Type B pancreatic cell (in vitro differentiated cells): ENCODE measurements around the gene LPIN1. TPM values are rescaled to one million over a fixed set of nuclear protein-coding genes. Genes with fewer than 3 reads are reported as not detected.

ENCODE experiments used
- DNase-seq: peaks from one replicate; pipeline ENCODE4 v3.0.0; 2021; ENCODE audit warnings: mixed read lengths; ENCODE audit not compliant: unreplicated experiment; ENCODE audit errors: extremely low spot score
- H3K27ac Mint-ChIP-seq: 2 replicates; pipeline ENCODE4 v1.8.0; 2021; ENCODE audit warnings: mild to moderate bottlenecking, mixed read lengths
- H3K27me3 Mint-ChIP-seq: 2 replicates; pipeline ENCODE4 v1.8.0; 2021; ENCODE audit warnings: mixed read lengths
- H3K36me3 Mint-ChIP-seq: 2 replicates; pipeline ENCODE4 v1.8.0; 2021; ENCODE audit warnings: mixed read lengths
- H3K4me1 Mint-ChIP-seq: one replicate; pipeline ENCODE4 v1.8.0; 2021; ENCODE audit warnings: mixed read lengths; ENCODE audit not compliant: unreplicated experiment
- H3K4me3 Mint-ChIP-seq: 2 replicates; pipeline ENCODE4 v1.8.0; 2021; ENCODE audit warnings: mild to moderate bottlenecking, mixed read lengths
- H3K9me3 Mint-ChIP-seq: 2 replicates; pipeline ENCODE4 v1.8.0; 2021; ENCODE audit warnings: mixed read lengths
- total RNA-seq: library from RNA; stranded (reverse); gene quantifications from 2 replicates; pipeline ENCODE4 v1.2.1, GENCODE V29; 2021; ENCODE audit warnings: low replicate concordance
- TF ChIP-seq, protein P1 (sequence below): fragments of 200-600 bp; sonication (generic); conservative IDR thresholded peaks from 2 replicates; pipeline ENCODE4 v1.5.0; 2021; ENCODE audit warnings: antibody characterized with exemption, mild to moderate bottlenecking

The LPIN1 gene
- total RNA-seq, 1 donor from 2014 or later: 26.8 TPM

DNA sequence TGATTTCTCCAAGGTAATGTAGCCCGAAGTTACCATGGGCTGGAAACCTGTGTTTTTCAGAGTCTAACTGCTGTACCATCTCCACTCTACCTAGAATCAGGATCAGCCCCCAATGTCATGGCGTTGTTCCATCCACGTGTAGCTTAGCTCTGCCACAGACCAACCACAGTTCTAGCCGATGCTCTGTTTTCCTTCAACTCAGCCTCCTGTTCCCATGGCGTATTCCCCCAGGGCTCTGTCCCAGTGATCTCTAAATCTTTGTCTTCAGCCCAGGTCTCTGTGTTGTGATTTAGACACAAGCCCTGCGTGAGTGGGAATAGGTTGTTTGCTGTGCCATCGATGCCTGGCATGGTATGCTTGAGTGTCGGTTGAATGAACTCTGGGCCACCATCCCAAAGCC is 53.4 kb downstream of the LPIN1 start:
- no peak for DNase-seq
- Mint-ChIP-seq H3K4me3 (no peak overlapping the region), H3K4me1 (peaks cover 5% of the 10 kb centered on the region), H3K27ac (no peak overlapping the region), H3K36me3 (peaks cover 59% of the 10 kb centered on the region), H3K9me3 (no peaks in the 10 kb centered on the region), H3K27me3 (no peaks in the 10 kb centered on the region)
- TF ChIP-seq, protein P1, sequence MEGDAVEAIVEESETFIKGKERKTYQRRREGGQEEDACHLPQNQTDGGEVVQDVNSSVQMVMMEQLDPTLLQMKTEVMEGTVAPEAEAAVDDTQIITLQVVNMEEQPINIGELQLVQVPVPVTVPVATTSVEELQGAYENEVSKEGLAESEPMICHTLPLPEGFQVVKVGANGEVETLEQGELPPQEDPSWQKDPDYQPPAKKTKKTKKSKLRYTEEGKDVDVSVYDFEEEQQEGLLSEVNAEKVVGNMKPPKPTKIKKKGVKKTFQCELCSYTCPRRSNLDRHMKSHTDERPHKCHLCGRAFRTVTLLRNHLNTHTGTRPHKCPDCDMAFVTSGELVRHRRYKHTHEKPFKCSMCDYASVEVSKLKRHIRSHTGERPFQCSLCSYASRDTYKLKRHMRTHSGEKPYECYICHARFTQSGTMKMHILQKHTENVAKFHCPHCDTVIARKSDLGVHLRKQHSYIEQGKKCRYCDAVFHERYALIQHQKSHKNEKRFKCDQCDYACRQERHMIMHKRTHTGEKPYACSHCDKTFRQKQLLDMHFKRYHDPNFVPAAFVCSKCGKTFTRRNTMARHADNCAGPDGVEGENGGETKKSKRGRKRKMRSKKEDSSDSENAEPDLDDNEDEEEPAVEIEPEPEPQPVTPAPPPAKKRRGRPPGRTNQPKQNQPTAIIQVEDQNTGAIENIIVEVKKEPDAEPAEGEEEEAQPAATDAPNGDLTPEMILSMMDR: no peak

DNA sequence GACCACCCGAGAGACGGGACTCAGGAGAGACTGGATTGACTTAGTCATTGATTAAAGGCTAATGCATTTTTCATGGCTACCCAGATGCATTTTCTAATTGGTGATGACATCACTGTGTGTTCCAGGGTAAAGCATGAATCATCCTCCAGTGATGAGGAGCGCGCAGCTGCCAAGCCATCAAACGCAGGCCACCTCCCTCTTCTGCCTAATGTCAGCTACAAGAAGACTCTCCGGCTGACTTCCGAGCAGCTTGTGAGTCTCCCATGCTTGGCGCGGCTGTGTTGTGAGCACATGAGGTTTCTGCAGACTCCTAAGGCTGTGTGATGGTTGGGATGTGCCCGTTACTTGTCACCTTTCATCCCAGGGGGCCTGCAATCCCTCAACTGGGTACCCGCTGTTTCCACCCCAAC is 56.4 kb downstream of the LPIN1 start:
- DNase-seq: peak; percentile 37
- Mint-ChIP-seq H3K27ac (no peak overlapping the region), H3K36me3 (peaks cover 57% of the 10 kb centered on the region), H3K4me1 (peaks cover 5% of the 10 kb centered on the region), H3K4me3 (no peak overlapping the region), H3K27me3 (no peaks in the 10 kb centered on the region), H3K9me3 (no peaks in the 10 kb centered on the region)
- TF ChIP-seq, protein P1: no peak

DNA sequence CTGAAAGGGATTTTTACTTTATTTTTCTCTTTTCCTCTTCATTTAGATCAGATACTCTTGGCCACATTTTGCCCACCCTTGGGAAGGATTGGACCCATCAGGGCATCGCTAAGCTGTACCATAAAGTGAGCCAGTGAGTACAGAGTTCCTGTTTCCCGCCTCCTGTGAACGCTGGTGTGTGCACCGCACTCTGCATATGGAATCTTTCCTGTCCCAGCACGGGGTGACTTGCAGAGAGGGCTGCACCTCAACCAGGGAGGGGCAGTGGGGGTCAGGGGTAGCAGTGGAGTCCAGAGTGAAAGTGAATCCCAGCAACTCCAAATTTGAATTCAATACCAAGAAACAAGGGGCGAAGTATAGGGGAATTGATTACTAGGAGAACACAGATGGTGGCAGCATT is 58.6 kb downstream of the LPIN1 start:
- H3K9me3 Mint-ChIP-seq: no peaks in the 10 kb centered on the region
- peaks cover 51% of the 10 kb centered on the region for H3K36me3 Mint-ChIP-seq
- H3K27ac Mint-ChIP-seq: no peak overlapping the region
- TF ChIP-seq, protein P1: no peak
- H3K4me3 Mint-ChIP-seq: no peak overlapping the region
- peak; percentile 31 for DNase-seq
- H3K27me3 Mint-ChIP-seq: no peaks in the 10 kb centered on the region
- no peaks in the 10 kb centered on the region for H3K4me1 Mint-ChIP-seq

DNA sequence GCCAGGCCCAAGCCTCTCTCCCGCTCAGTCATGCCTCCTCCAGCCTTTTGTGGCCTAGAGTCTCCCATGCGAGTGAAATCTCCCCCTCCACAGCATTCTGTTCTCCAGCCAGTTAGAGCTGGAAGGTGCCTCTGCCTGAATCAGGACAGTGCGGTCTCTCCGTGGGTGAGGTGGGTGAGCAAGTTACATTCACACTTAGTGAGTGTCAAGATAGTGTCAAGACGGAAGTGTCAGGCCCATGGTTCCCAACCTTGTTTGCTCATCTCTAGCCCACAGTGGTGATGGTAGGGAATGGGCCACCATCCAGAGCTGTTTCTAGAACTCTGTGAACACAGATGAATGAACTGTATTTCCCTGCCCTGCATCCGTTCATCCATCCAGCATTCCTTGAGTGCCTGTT is 59.5 kb downstream of the LPIN1 start:
- no peak overlapping the region for H3K27ac Mint-ChIP-seq
- no peaks in the 10 kb centered on the region for H3K4me1 Mint-ChIP-seq
- TF ChIP-seq, protein P1: no peak
- peak; percentile 42 for DNase-seq
- H3K27me3 Mint-ChIP-seq: no peaks in the 10 kb centered on the region
- H3K36me3 Mint-ChIP-seq: peaks cover 46% of the 10 kb centered on the region
- H3K9me3 Mint-ChIP-seq: no peaks in the 10 kb centered on the region
- no peak overlapping the region for H3K4me3 Mint-ChIP-seq

DNA sequence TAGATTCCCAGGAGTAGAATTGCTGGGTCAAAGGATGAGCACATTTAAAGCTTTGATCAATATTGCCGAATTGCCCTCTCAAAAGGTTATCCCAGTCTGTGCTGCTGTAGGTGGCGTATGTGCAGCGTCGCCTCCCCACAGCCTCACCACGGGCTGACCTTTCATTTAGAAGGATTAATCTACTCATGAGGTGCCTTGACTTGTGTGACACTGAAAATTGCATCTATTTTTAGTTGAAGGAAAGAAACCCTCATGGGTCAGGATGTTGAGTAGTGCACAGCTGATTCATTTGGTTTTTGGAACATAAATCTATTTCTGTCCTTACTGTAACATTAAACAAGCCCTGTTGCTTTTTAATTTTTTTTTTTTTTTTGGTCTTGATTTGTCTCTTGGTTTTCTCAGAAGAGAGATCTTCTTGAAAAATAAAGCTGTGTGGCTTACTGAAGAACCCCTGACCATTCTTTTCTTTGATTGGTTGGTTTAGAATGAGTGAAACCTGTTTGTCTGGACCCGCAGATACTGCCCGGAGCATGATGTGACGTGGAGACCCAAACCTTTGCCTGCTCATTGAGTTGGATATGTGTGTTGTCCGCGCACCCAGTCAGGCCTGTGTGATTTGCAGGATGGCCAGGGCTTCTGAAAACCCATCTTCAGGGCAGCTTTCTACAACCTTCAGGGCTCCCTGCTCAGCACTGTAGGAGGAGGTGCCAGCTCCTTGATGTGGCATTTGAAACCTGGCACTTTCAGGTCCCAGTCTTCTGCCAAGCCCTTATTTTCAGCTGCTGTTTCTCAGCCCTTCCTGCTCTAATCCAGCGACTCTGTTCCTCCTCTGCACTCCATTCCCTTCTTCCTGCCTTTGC is 61.0 kb downstream of the LPIN1 start:
- peak overlapping the region; percentile 90 for H3K27ac Mint-ChIP-seq
- no peaks in the 10 kb centered on the region for H3K9me3 Mint-ChIP-seq
- H3K27me3 Mint-ChIP-seq: no peaks in the 10 kb centered on the region
- peak; percentile 34 for DNase-seq
- no peaks in the 10 kb centered on the region for H3K4me1 Mint-ChIP-seq
- peak overlapping the region; percentile 49 for H3K4me3 Mint-ChIP-seq
- H3K36me3 Mint-ChIP-seq: peaks cover 45% of the 10 kb centered on the region
- TF ChIP-seq, protein P1: no peak
